H1 (cell line): ENCODE data around the gene PDK4. TPM values are rescaled to one million over a fixed set of nuclear protein-coding genes. Genes with fewer than 3 reads are reported as not detected.

Source experiments
- GABPA ChIP-seq: IDR thresholded peaks from 2 replicates; pipeline ENCODE4 v1.6.1; 2011; ENCODE audit warnings: mild to moderate bottlenecking, low read length, moderate library complexity, borderline replicate concordance; ENCODE audit not compliant: insufficient read depth
- polyA plus RNA-seq, 7 experiments: library from polyadenylated mRNA; depleted of rRNA in 3 of 7; stranded (reverse) in 5 of 7; unstranded in 2 of 7; fragments of >200 nt in 5 of 7; fragments of 200-250 nt in 2 of 7; gene quantifications; 1 replicate in 5 of 7; 2 replicates in 1 of 7; 4 replicates in 1 of 7; pipeline versions ENCODE4 v1.2.1 to v1.2.3, GENCODE V29; 2011 to 2013; ENCODE audit warnings: missing spikeins in 2 of 7, mixed read lengths in 2 of 7
- total RNA-seq: library from RNA; stranded (reverse); fragmentation: NEBNext Ultra II Directional; extraction: Animal tissue kit (Norgen Biotek cat#: 25700); gene quantifications from 2 replicates; pipeline ENCODE4 v1.2.1, GENCODE V29; 2021

Gene PDK4
- total and polyA plus RNA-seq, 2 of the 8 experiments (the other 6 are each of a cell fraction or from before 2014, with no cell fraction given): 0.26 TPM; not detected in 1

GRCh38 chr7:95545007-95545615, 51.2 kb downstream of the PDK4 start (continued):
- TF ChIP-seq GABPA: no peak
